Measurements from ENCODE around the gene CREB3.

Gene CREB3

DNA sequence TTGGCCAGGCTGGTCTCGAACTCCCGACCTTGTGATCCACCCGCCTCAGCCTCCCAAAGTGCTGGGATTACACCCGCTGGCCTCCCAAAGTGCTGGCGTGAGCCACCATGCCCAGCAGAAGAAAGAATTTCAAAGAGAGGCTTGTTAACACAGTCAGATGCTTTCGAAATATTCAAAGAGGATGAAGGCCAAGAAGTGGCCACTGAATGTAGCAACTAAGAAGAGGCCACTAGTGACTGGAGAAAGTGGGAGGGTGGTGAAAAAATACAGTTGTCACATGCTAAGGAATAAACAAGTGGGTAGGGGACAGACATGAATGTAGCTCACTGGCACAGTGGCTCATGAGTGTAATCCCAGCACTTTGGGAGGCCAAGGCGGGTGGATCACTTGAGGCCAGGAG lies 29.8 kb upstream of the CREB3 start:
- DNase-seq (ENCODE audit: low read depth), result no peak

DNA sequence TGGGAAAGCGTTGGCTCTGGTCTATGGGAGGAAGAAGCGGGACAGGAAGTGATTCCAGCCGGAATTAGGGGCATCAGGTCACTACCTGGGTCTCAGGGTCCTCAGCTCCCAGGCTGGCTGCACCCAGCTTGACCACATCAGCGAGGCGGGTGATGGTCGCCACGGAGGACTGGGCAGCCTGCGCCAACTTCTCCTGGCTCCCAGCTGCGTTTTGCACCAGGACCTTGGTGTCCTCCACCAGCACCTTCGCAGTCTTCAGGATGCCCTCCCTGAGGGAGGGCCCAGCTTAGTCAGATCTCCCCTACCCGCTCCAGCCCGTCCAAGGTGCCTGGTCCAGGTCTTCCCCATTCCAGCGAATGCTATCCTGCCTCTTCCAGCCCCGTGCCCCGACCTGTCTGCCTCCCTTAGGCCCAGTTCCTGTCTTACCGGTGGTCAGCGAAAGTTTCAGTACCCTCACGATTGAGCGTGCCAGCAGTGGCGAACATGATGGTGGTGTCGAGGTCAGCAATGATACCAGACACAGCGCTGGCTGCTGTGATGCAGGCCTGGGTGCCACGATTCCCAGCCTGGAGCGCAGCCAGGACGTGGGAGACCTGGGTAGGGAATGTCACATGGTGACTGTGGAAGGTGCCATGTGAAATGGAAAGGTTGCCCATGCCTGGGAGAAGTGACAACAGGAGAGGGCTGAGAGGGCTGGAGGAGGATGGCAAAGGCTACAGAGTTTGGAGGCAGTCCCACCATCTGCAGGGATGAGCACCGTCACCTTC lies 28.4 kb upstream of the CREB3 start:
- no peak for DNase-seq (ENCODE audit: low read depth)

DNA sequence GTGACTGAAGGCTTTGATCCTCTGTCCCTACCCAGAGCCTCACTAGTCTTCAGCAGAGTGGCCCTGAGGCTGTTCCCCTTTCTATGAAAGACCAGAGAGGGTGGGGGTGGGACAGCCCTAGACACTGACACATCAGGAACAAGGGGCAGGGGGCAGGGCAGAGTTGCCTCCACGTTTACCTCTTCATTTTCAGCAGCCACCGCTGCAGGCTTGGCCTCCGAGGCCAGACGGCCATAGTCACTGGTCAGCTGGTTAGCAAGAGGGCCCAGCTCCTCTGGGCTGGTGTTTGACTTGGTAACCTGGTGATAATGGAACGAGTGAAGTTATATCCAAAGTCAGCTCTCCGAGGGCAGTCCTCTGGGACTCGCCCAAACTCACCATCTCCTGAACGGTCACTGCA lies 27.1 kb upstream of the CREB3 start:
- no peak for DNase-seq (ENCODE audit: low read depth)

DNA sequence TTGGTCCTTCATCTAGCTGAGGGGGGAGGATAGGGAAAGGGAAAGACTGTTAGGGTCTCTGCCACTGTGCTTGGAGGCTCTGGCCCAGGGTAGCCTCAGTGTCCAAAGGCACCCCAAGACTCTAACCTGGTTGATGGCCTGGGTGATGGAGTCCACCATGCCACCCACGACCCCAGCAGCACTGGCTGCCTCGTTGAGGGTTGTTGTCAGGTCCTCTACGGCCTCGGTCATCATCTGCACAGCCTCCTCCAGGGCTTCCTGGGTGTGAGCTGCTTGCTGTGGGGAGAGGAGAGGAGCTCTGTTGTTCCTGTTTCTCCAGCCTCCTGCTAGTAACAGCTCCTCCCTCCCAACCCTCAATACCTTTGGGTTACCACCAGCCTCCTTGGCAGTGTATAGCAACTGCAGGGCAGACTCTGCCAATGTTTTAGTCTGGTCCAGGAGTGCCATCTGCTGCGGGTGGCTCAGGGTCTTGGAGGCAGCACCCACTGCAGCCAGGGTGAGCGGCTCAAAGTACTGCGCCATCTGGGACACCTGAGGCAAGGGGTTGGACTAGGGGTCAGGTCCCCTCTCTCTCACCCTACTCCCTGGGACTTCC lies 26.5 kb upstream of the CREB3 start:
- no peak for DNase-seq (ENCODE audit: low read depth)

DNA sequence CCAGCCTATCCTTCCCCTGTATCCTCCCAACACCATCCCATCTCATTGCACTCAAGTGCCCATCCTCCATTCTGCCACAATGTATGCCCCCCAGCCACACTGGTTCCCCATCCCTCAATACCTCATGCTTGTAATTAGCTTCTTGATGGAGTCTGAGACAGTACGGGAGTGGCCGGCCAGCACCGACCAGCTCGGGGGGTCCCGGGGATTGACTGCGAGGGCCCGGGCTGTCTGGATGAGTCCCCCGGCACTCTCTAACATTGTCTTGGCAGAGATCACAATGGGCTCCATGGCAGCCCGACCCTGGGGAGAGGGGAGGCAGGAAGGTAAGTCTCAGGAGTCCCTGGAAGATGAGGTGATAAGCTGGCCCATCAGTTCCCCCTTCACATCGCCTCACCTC lies 25.5 kb upstream of the CREB3 start:
- no peak for DNase-seq (ENCODE audit: low read depth)

DNA sequence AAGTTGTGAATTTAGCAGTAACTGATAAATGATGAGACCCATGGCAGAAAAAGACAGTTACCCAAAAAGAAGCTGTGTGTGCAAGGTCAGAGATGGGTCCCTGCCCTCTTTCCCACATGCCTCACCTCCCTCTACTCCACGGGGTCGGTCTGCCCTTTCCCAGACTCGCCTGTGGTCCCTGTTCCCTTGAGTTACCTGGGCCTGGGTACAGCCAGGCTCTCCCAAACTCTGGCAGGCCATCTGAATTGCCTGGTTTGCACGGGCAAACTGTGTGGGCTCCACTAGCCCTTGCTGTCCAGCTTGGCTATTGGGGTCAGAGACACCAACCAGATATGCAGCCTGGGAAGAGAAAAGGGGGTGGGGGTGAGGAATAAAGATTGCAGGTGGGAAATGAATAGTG lies 24.3 kb upstream of the CREB3 start:
- DNase-seq (ENCODE audit: low read depth), result no peak

DNA sequence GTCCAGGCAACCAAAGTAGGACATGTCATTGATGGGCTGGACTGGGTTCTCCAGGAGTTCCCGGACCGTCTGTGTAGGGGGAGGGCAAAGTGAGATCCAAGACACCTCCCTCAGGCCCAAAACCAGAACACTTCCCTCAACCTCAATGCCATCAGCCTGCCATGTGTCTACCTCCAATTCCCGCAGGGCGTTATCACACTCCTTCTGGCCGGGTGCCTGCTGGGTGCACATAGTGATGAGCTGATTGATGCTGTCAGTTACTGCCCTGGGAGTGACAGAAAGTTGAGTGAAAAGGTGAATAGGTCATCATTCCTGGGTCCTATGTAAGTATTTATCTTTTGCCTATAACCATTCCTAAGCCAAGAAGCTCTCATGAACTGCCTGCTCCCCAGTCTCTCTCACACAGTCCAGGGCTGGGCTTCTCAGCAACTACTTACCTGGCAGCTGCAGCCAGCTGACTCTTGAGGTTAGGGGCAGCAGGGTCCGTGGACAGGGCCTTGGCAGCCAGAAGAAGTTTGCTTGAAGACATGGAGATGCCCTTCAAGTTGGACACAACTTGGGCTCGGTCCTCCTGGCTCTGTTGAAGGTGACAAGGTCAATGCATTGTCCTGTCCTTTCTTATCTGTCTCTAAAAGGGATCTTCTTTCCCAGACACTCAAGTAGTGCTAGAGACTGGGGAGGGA lies 21.5 kb upstream of the CREB3 start:
- no peak for DNase-seq (ENCODE audit: low read depth)

DNA sequence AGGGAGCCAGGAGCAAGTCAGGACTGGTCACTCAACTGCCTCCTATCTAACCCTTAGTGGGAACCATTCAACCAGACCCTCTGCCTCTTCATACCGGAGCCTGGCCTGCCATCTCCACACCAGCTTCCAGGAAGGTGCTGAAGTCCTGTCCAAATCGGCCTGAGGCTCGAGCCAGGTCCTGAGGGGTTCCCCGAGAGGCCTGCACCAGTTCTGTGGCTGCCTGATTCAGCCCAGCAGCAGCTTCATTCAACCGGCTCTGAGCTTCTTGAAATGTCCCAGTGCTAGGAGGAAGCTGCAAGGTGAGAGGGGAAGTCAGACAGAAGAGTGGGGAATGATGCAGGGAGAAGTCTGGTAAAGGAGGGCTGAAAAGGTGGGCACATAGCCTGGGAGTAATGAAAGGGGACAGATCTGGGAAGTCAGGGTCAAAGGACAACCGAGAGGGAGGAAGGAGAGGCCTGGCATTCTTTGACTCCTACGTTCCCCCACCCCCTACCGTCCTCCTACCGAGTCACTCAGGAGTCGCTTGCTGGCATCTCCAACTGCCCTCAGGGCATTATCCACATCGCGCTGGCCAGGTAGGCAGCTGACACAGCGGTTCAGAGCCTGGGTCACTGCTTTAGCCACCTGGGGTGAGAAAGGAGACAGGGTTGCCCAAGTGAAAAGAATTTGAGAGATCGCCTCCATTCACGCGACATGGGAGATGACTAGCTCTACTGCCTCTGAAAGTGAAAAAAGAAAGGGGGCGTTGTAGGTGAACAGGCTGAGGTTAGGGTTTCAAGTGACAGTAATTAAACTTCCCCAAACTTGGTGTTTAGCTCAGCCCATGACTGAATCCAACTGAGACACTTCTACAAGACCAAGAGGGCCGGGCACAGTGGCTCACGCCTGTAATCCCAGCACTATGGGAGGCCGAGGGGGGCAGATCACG lies 20.7 kb upstream of the CREB3 start:
- DNase-seq (ENCODE audit: low read depth), result no peak

DNA sequence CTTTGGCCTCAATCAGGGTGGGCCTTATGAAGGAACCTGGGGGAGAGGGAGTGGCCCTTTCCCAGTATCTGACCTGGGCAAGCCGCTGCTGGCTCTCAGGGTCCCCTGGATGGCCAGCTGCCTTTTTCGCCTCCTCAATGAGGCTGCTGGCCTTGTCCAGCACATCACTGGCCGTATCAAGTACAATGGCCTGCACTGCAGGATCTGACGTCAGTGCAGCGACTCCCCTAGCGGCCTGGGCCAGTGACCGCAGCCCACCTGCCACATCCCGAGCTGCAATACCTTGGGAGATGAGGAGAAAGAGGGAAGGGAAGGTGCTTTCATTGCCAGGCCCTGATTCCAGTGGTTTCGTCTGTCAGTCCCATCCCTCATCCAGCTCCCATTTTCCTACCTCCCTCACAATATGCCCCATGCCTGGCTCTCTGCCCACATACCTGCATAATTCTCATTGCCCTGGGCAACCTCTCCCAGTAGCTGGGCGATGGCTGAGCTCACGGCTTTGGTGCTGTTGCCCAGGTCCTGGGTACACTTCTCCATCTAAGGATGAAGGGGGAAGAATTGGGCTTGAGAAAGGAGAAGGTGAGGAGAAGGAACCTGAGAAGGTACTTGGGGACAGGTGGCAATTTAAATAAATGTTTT lies 19.6 kb upstream of the CREB3 start:
- no peak for DNase-seq (ENCODE audit: low read depth)

DNA sequence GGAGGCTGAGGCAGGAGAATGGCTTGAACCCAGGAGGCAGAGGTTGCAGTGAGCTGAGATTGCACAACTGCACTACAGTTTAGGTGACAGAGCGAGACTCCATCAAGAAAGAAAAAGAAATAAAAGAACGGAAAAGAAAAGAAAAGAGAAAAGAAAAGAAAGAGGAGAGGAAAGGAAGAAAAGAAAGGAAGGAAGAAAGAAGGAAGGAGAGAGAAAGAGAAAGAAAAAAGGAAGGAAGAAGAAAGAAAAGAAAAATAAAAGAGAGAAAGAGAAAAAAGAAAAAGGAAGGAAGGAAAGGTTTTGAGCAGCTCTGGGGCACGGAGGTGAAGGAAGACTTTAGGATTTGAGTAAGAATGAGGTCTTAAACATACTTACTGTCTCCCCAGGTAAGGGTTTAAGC lies 18.9 kb upstream of the CREB3 start:
- no peak for DNase-seq (ENCODE audit: low read depth)

DNA sequence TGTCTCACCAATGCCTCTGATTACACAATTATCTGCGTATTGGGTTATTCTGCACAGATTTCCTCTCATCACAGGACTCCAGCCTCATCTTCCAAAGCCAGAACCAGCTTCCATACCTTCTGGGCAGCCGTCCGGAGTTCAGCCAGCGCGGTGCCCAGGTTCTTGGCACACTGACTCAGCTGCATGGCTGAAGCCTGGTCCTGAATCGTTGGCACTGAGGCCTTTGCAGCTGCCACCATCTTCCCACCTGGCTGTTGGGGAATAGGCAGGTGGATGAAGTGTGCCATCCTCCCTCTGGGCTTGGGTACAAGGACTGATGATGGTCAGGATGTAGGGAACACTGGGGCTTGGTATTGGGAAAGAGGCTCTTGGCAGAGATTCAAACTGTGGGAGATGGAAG lies 18.3 kb upstream of the CREB3 start:
- DNase-seq (ENCODE audit: low read depth), result no peak

DNA sequence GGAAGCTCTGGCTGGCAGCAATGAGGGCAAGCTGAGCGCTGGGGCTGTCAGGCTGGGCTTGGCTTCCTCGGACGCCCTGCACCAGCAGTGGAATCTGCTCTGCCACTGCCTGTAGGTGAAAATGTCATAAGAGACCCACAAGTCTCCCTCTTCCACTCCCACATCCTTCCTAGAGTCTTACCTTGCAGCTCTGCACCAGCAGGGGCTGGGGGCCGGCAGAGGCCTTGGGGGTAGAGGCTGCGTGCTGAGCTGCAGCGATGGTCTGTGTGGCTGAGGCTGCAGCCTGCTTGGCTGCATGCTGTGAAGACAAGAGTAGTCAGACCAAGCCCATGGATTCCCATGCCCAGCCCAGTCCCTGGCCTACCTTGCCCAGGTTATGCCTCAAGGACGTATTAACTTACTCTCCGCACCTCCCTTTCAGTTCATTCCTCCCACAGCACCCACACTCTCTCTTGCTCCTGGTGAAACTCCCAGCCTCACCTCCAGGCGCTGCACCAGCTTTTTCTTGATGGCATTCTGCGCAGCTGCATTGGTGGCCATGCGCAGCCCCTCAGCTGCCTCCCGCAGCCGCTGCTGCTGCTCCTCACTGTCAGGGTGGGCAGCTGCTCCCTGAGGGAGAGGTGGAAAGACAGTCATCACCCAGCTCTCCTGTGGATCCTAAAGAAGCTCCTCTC lies 17.8 kb upstream of the CREB3 start:
- DNase-seq (ENCODE audit: low read depth), result no peak

DNA sequence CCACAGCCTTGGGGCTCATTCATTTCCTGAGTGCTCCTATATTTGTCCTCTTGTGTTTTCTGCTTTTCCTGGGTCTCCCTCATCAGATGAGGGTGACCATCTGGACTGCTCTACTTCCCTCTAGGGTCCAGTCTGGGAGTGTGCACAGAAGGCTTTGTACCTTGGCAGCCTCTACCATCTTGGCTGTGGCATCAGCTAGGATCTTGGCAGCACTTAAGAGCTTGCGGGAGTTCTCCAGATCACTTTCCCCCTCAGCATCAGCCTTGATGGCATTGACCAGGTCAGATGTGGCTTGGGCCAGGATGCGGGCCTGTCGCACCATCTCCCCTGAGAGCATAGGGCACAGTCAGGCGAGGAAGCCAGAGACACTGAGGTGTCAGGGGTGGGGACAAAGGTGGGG lies 16.2 kb upstream of the CREB3 start:
- DNase-seq (ENCODE audit: low read depth), result no peak

DNA sequence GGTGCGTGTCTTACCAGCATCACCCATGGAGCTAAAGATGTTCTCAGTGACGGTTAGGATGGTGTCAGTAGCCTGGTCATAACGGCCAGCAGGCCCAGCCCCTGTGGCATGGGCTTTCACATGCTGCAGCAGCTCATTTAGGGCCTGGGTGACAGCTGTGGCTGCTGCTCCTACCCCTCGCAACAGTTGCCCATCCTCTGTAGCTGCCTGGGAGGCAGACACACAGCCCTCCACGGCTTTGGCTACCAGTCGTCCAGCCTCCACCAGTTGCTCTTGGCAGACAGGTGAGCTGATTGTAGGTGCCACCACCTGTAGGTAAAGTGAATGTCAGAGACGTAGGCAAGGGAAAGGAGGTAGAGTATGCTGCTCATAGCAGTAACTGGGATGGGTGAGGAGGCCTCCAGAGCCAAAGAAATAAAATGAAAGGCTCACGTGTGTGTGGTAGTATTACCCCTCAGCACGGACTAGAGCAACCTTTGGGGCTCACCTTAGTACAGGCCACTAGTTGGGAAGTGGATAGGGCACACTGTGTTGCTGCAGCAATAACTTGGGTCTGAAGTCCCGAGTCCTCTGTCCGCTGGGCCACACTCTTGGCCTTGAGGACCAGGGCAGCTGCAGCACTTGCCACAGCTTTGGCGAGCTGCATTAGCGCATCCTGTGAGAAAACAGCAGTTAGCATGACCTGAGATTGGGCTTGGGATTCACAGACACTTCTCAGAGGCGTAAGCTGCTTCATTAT lies 15.2 kb upstream of the CREB3 start:
- DNase-seq (ENCODE audit: low read depth), result no peak

DNA sequence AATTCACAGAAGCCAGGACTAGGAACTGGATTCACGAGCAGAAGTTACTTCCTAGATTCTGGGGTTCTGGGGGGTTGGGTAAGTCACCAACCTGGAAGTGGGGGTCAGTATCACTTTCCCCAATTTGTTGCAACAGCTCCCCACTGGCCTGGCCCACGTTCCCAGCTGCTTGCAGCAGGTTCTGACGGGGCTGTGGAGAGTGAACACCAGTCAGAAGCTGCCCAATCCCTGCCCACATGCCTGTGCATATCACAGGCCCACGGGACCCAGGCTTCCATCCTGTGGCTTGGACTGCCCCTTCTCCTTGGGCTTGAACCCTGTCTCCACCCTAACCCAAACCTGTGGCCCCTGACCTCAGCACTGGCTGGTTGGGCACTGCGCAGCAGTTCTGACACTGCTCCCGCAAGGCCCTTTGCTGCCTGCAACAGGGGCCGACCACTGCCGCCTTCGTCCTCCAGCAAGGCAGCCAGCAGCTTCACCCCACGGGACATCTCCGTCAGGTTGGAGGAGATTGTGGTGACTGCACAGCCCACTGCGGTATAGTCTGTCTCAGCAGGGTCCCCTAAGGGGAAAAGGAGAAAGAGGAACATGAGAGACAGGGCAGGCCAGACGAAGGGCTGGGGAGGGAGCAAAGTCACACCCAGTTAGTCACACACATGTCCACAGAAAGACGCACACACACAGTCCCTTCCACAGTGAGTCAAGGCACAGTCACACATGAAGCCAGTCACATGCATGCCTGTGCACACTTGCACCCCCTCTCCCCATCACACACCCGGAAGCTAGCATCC lies 13.6 kb upstream of the CREB3 start:
- no peak for DNase-seq (ENCODE audit: low read depth)

DNA sequence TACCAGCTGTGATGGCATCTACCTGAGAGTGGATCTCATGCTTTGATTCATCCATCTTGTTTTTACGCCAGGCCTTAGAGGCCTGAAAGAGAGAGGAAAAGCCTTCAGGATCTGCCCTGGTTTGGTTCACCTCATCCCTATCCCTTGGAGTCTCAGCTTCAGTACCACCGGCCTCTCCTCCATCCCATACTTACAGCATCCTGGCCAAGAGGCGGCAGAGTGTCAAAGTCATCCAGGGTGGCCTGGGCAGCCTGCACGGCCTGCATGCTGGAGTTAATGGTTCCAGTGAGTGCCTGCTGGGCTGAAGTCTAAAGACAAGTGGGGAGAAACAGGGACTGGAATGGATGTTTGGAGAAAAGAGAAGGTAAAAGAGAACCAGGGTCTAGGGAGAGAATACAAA lies 12.9 kb upstream of the CREB3 start:
- DNase-seq (ENCODE audit: low read depth), result no peak

DNA sequence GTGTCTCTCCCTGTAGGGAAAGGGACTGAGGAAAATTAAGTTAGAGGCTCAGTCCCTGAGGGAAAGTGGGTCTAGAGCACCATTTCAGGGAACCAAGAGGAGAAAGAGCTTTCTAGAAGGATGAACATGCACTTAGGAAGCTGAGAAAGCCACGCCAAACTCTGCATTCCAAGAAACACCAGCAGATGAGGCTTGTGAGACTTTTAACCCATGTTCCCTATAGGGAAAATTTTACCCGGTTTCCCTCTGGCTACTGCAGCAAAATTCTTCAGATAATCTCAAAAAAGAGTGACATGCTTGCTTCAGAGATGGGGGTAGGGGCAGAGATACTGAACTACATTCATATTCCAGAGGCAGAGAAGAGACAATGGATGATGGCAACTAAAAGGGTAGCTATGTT lies 9.0 kb upstream of the CREB3 start:
- DNase-seq (ENCODE audit: low read depth), result no peak

DNA sequence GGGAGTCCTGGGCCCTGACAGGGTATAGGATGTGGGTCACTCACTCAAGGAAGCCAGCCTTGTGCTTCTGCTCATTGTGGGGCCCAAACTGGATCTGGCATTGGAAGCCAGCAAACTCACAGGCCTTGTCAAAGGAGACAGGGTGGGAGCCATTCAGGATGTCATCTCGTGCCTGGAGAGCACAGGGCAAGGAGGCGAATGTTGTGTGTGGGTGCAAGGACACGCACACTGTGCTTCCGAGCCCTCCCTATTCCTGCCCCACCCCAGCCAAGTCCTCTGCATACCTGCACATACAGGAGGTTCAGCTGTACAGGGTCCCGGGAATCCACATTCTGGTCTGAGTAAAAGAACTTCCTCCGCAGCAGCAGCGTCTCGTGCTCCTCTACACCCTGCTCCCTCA lies 8.6 kb upstream of the CREB3 start:
- no peak for DNase-seq (ENCODE audit: low read depth)

DNA sequence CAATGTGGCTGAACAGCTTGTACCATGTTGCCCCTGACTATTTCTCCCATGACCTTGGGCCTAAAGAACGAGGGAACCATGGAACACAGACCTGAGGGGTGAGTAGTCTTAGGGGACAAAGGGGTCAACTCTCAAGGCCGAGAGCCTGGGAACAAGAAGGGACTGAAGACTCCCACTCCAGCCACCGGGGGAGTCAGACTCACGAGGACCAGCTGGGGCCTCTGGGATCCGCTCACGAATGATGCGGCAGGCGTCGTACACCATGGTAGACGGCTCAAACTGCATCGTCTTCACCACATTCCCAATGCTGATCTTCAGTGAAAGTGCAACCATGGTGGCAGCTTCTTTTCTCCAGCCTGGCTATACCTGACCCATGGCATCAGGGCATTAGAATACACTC lies 7.1 kb upstream of the CREB3 start:
- DNase-seq (ENCODE audit: low read depth), result no peak

DNA sequence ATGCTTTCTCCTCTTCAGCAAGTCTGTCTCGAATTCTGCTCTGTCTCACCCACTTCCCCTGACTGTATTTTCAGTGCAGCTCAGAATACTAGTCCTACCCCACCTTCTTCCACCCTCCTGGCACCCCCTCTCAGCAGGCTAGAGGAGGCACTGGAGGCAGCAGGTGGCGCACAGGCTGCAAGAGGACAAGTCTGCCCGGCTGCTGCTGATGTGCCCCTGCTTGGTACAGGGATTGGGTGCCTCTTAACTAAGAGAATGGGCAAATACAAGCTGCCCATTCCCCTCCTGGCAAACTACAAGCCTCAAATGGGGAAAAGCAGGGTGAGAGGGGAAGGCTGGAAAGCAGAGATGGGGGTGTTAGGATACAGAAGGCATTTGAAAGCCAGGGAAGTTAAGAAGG lies 5.5 kb upstream of the CREB3 start:
- DNase-seq (ENCODE audit: low read depth), result no peak

Measured in T follicular helper cell (primary cell).